PC-3 (cell line): ENCODE data around the gene ZNF441. TPM values are rescaled to one million over a fixed set of nuclear protein-coding genes. Genes with fewer than 3 reads are reported as not detected.
A peak's percentile ranks its signal among the peaks of the same experiment; 100 is the strongest.

Experiments
- ATAC-seq: fragments of 200-7000 bp; cut with Tn5 transposase; 2 replicates; pipeline ENCODE4 v1.9.1; 2020; ENCODE audit warnings: mild to moderate bottlenecking, moderate library complexity
- BruUV-seq: library from RNA; stranded (reverse); fragments of 400-500 nt; replicated peaks from 2 replicates; lab custom pipeline; 2021; lab: Mats Ljungman, UMichigan
- CTCF ChIA-PET: fragments of 300-600 bp; sonication (Branson Sonifier 250); formaldehyde crosslinking; loops from one replicate; lab custom pipeline; 2022; ENCODE audit warnings: antibody characterized with exemption; lab: Charles Lee
- POLR2A ChIA-PET: fragments of 300-600 bp; sonication (Branson Sonifier 250); formaldehyde crosslinking; loops from one replicate; lab custom pipeline; 2022; ENCODE audit warnings: antibody characterized with exemption; ENCODE audit not compliant: unreplicated experiment; lab: Charles Lee
- DNase-seq: peaks from one replicate; pipeline ENCODE4 v3.0.0-alpha.2; 2015
- H2AFZ ChIP-seq: fragments of 300-600 bp; sonication (generic); 2 replicates; pipeline ENCODE4 v1.6.0; 2016; ENCODE audit warnings: antibody characterized with exemption, low read length
- H3F3A ChIP-seq: fragments of 300-600 bp; sonication (generic); one replicate; pipeline ENCODE4 v1.6.0; 2017; ENCODE audit warnings: antibody characterized with exemption, low read length, control low read depth, mild to moderate bottlenecking; ENCODE audit not compliant: unreplicated experiment
- H3K27ac ChIP-seq: fragments of 300-600 bp; sonication (generic); 2 replicates; pipeline ENCODE4 v1.5.1; 2016; ENCODE audit warnings: mild to moderate bottlenecking, low read length
- H3K27me3 ChIP-seq: fragments of 300-600 bp; sonication (generic); 2 replicates; pipeline ENCODE4 v1.6.1; 2016; ENCODE audit warnings: low read length, mixed read lengths
- H3K36me3 ChIP-seq: fragments of 300-600 bp; sonication (generic); 2 replicates; pipeline ENCODE4 v1.6.1; 2016; ENCODE audit warnings: low read depth, mixed run types, low read length, mixed read lengths
- H3K4me1 ChIP-seq: fragments of 300-600 bp; sonication (generic); 2 replicates; pipeline ENCODE4 v1.5.1; 2016; ENCODE audit warnings: low read length; ENCODE audit not compliant: insufficient read depth
- H3K4me2 ChIP-seq: fragments of 300-600 bp; sonication (generic); 2 replicates; pipeline ENCODE4 v1.6.0; 2016; ENCODE audit warnings: low read length
- H3K4me3 ChIP-seq: fragments of 300-600 bp; sonication (generic); 2 replicates; pipeline ENCODE4 v1.5.1; 2016; ENCODE audit warnings: mild to moderate bottlenecking, low read length, mixed read lengths
- H3K79me2 ChIP-seq: fragments of 300-600 bp; sonication (generic); 2 replicates; pipeline ENCODE4 v1.6.1; 2017; ENCODE audit warnings: low read length, mixed read lengths
- H3K9ac ChIP-seq: fragments of 300-600 bp; sonication (generic); 2 replicates; pipeline ENCODE4 v1.6.0; 2016; ENCODE audit warnings: mild to moderate bottlenecking, low read length
- H3K9me2 ChIP-seq: fragments of 300-600 bp; sonication (generic); replicated peaks from 2 replicates; pipeline ENCODE4 v1.6.1; 2016; ENCODE audit warnings: mixed run types, low read length, mixed read lengths
- H3K9me3 ChIP-seq: fragments of 300-600 bp; sonication (generic); 2 replicates; pipeline ENCODE4 v1.6.1; 2016; ENCODE audit warnings: low read length, mixed read lengths
- H4K20me1 ChIP-seq: fragments of 300-600 bp; sonication (generic); 2 replicates; pipeline ENCODE4 v1.6.1; 2016; ENCODE audit warnings: low read length, mixed read lengths
- CTCF ChIP-seq: fragments of 300-600 bp; sonication (generic); conservative IDR thresholded peaks from 2 replicates; pipeline ENCODE4 v1.5.1; 2017; ENCODE audit warnings: antibody characterized with exemption, low read depth, mild to moderate bottlenecking, low read length
- EZH2 ChIP-seq: fragments of 300-600 bp; sonication (generic); IDR thresholded peaks from one replicate; pipeline ENCODE4 v1.6.1; 2017; ENCODE audit warnings: antibody characterized with exemption, mild to moderate bottlenecking, low read length; ENCODE audit not compliant: unreplicated experiment
- EZH2phosphoT487 ChIP-seq: fragments of 300-600 bp; sonication (generic); IDR thresholded peaks from 2 replicates; pipeline ENCODE4 v1.6.1; 2018; ENCODE audit warnings: mild to moderate bottlenecking, antibody characterized with exemption, low read length, borderline replicate concordance
- intact Hi-C: fragments of 100-400 bp; cut with micrococcal nuclease; formaldehyde crosslinking; loops from 2 replicates; pipeline ENCODE4 v1.9.0; 2023
- total RNA-seq: library from RNA; depleted of rRNA; stranded (reverse); fragments of >200 nt; gene quantifications from 2 replicates; pipeline ENCODE4 v1.2.3, GENCODE V29; 2014

Gene ZNF441
- total RNA-seq, 1 experiment from 2014 or later = 6.9 TPM

GRCh38 chr19:11797491-11797890 lies 30.7 kb downstream of the ZNF441 start:
- BruUV-seq = no TSS peak
- POLR2A ChIA-PET = interaction anchor here (0.6 to 0.7 kb wide), 4 partner anchors 17 to 348 kb away, joined by 4 to 5 read pairs (median 4); no protein-coding TSS in a partner anchor
- Histone ChIP-seq H3K9me2 (no peaks in the 10 kb centered on the region), H3K4me1 (peaks cover 11% of the 10 kb centered on the region), H3K9me3 (peaks cover 7% of the 10 kb centered on the region), H3K4me3 (peak overlapping the region; percentile 13; the same call in 1 of the 2 replicates), H3K27ac (no peak overlapping the region), H3K36me3 (0 out of 2 replicates have a peak, but pooled peaks cover 7% of the 10 kb centered on the region), H4K20me1 (no peaks in the 10 kb centered on the region), H3K79me2 (no peaks in the 10 kb centered on the region), H2AFZ (peak overlapping the region; percentile 97), H3K4me2 (peak overlapping the region; percentile 91), H3F3A (no peaks in the 10 kb centered on the region), H3K9ac (no peak overlapping the region), H3K27me3 (no peaks in the 10 kb centered on the region)
- intact Hi-C loops = loop anchor here (1.0 kb wide), 3 partner anchors 126 to 344 kb away; no protein-coding TSS in a partner anchor
- CTCF ChIA-PET = interaction anchor here (0.5 to 1.7 kb wide), 20 partner anchors 15 to 568 kb away, joined by 3 to 26 read pairs (median 4); partner anchors contain the start of genes ZNF20, ZNF433, ZNF440 and ZNF441
- DNase-seq (peak; percentile 96), ATAC-seq (peak; percentile 77)
- TF ChIP-seq EZH2phosphoT487 = no peak
- peak; percentile 93 for TF ChIP-seq CTCF
- no peak for TF ChIP-seq EZH2

- H4K20me1 ChIP-seq = no peaks in the 10 kb centered on the region
- ATAC-seq (peak; percentile 97), DNase-seq (peak; percentile 90)
- ChIA-PET CTCF (interaction anchor here (0.6 to 1.7 kb wide), 10 partner anchors 13 to 342 kb away, joined by 3 to 26 read pairs (median 10); partner anchors contain the start of genes ZNF20, ZNF440, ZNF441 and ZNF700), POLR2A (interaction anchor here (0.5 to 0.6 kb wide), 3 partner anchors 292 to 902 kb away, joined by 3 to 4 read pairs (median 3); no protein-coding TSS in a partner anchor)
- H3K4me3 ChIP-seq = peak within 1 kb of the TSS; percentile 84
- no TSS peak for BruUV-seq
- peak within 1 kb of the TSS; percentile 91 for H3K4me2 ChIP-seq
- H3F3A ChIP-seq = no peaks in the 10 kb centered on the region
- H3K36me3 ChIP-seq = peaks cover 7% of the 10 kb centered on the region; the same call in 1 of the 2 replicates
- H3K9ac ChIP-seq = peak within 1 kb of the TSS; percentile 48
- peak within 1 kb of the TSS; percentile 97 for H2AFZ ChIP-seq
- H3K4me1 ChIP-seq = peaks cover 11% of the 10 kb centered on the region
- H3K9me3 ChIP-seq = peaks cover 15% of the 10 kb centered on the region
- no peaks in the 10 kb centered on the region for H3K27me3 ChIP-seq
- H3K79me2 ChIP-seq = no peaks in the 10 kb centered on the region
- H3K27ac ChIP-seq = no peak within 1 kb of the TSS
- intact Hi-C loops = no loop called here
- no peaks in the 10 kb centered on the region for H3K9me2 ChIP-seq
- TF ChIP-seq CTCF = peak; percentile 57
- TF ChIP-seq EZH2 = no peak
Measured at GRCh38 chr19:11798391-11799330, 31.9 kb downstream of the ZNF441 start, which contains the start of gene ZNF491. Gene ZNF491 (plus strand): TSS chr19:11798523. CDS start chr19:11805954, 7,431 bp downstream.
